OCI-LY3 (cell line): ENCODE data around the gene LY6G6F.

Experiments
- H2AFZ ChIP-seq: fragments of 200-600, 300-600 bp; shearing (Covaris generic); 2 replicates; pipeline ENCODE4 v1.6.0; 2014; ENCODE audit warnings: antibody characterized with exemption, low read depth, low read length
- H3K27ac ChIP-seq: fragments of 200-600, 300-600 bp; sonication (generic); 2 replicates; pipeline ENCODE4 v1.5.1; 2014; ENCODE audit warnings: mild to moderate bottlenecking, low read length, moderate library complexity, mixed read lengths
- H3K27me3 ChIP-seq: fragments of 200-600, 300-600 bp; sonication (generic); 2 replicates; pipeline ENCODE4 v1.6.1; 2014; ENCODE audit warnings: low read depth, low read length, mixed read lengths
- H3K36me3 ChIP-seq: fragments of 200-600, 300-600 bp; sonication (generic); replicated peaks from 2 replicates; pipeline ENCODE3; 2014; ENCODE audit warnings: low read depth, low read length, mixed read lengths
- H3K4me1 ChIP-seq: fragments of 300-600, 200-600 bp; sonication (generic); 2 replicates; pipeline ENCODE4 v1.6.1; 2014; ENCODE audit warnings: low read length, mixed read lengths
- H3K4me2 ChIP-seq: fragments of 200-600, 300-600 bp; sonication (generic); 2 replicates; pipeline ENCODE4 v1.6.1; 2014; ENCODE audit warnings: low read length, mixed read lengths
- H3K4me3 ChIP-seq: fragments of 300-600, 200-600 bp; sonication (generic); 2 replicates; pipeline ENCODE4 v1.5.1; 2014; ENCODE audit warnings: antibody characterized with exemption, mild to moderate bottlenecking, low read length, moderate library complexity
- H3K79me2 ChIP-seq: fragments of 300-600, 200-600 bp; shearing (Covaris generic); 2 replicates; pipeline ENCODE4 v1.6.1; 2014; ENCODE audit warnings: mild to moderate bottlenecking, low read length, mixed read lengths
- H3K9ac ChIP-seq: fragments of 300-600, 200-600 bp; shearing (Covaris generic); 2 replicates; pipeline ENCODE4 v1.6.0; 2014; ENCODE audit warnings: mild to moderate bottlenecking, low read length, moderate library complexity
- H3K9me3 ChIP-seq: fragments of 200-600, 300-600 bp; shearing (Covaris generic); 2 replicates; pipeline ENCODE4 v1.6.1; 2014; ENCODE audit warnings: low read length, mixed read lengths; ENCODE audit not compliant: insufficient read depth
- H4K20me1 ChIP-seq: fragments of 200-600, 300-600 bp; sonication (generic); 2 replicates; pipeline ENCODE4 v1.6.1; 2016; ENCODE audit warnings: low read length, mixed read lengths; ENCODE audit not compliant: insufficient read depth
- CTCF ChIP-seq: fragments of 200-600, 300-600 bp; sonication (generic); IDR thresholded peaks from 2 replicates; pipeline ENCODE4 v1.5.1; 2014; ENCODE audit warnings: antibody characterized with exemption, low read length, low read depth
- EZH2phosphoT487 ChIP-seq: fragments of 200-600 bp; shearing (Covaris generic); IDR thresholded peaks from 2 replicates; pipeline ENCODE4 v1.6.1; 2018; ENCODE audit warnings: antibody characterized with exemption, mixed run types, low read depth

LY6G6F gene

GRCh38 chr6:31706599-31706998, at the start of gene LY6G6F:
LY6G6F (plus strand) TSS chr6:31706866; CDS start chr6:31706907, 41 bp downstream.
- no peaks in the 10 kb centered on the region for H3K9me3 ChIP-seq
- H3K27me3 ChIP-seq, result no peaks in the 10 kb centered on the region
- H3K27ac ChIP-seq, result no peak within 1 kb of the TSS
- no peak within 1 kb of the TSS for H3K4me2 ChIP-seq
- no peaks in the 10 kb centered on the region for H4K20me1 ChIP-seq
- H3K4me3 ChIP-seq, result no peak within 1 kb of the TSS
- H3K36me3 ChIP-seq, result no peaks in the 10 kb centered on the region
- peaks cover 14% of the 10 kb centered on the region for H3K79me2 ChIP-seq
- no peak within 1 kb of the TSS for H3K9ac ChIP-seq
- TF ChIP-seq EZH2phosphoT487 (no peak), CTCF (no peak)
- peaks cover 17% of the 10 kb centered on the region for H3K4me1 ChIP-seq
- H2AFZ ChIP-seq, result no peak within 1 kb of the TSS

- no peaks in the 10 kb centered on the region for H3K9me3 ChIP-seq
- H3K36me3 ChIP-seq, result peaks cover 7% of the 10 kb centered on the region
- peaks cover 28% of the 10 kb centered on the region for H3K4me1 ChIP-seq
- H2AFZ ChIP-seq, result no peak overlapping the region
- no peak overlapping the region for H3K27ac ChIP-seq
- peaks cover 25% of the 10 kb centered on the region for H3K79me2 ChIP-seq
- no peak overlapping the region for H3K9ac ChIP-seq
- TF ChIP-seq EZH2phosphoT487, result no peak
- H3K27me3 ChIP-seq, result no peaks in the 10 kb centered on the region
- no peak overlapping the region for H3K4me3 ChIP-seq
- H3K4me2 ChIP-seq, result no peak overlapping the region
- no peaks in the 10 kb centered on the region for H4K20me1 ChIP-seq
Observed at GRCh38 chr6:31657406-31658157, 49.1 kb upstream of the LY6G6F start.

GRCh38 chr6:31658158-31658688, 48.4 kb upstream of the LY6G6F start:
- no peak for TF ChIP-seq CTCF
- TF ChIP-seq EZH2phosphoT487, result no peak

GRCh38 chr6:31658983-31659648, 47.5 kb upstream of the LY6G6F start:
- Histone ChIP-seq H3K27ac (no peak overlapping the region), H3K4me3 (peak overlapping the region; percentile 100; the same call in 1 of the 2 replicates), H4K20me1 (no peaks in the 10 kb centered on the region), H2AFZ (no peak overlapping the region), H3K4me2 (peak overlapping the region; percentile 100), H3K27me3 (no peaks in the 10 kb centered on the region), H3K79me2 (peaks cover 27% of the 10 kb centered on the region), H3K36me3 (peaks cover 17% of the 10 kb centered on the region), H3K4me1 (peaks cover 28% of the 10 kb centered on the region), H3K9ac (peak overlapping the region; percentile 99; the same call in 1 of the 2 replicates), H3K9me3 (no peaks in the 10 kb centered on the region)
- TF ChIP-seq CTCF (no peak), EZH2phosphoT487 (no peak)

More at GRCh38 chr6:31658158-31658688, 48.4 kb upstream of the LY6G6F start:
- no peak overlapping the region for H3K4me2 ChIP-seq
- H3K4me3 ChIP-seq, result no peak overlapping the region
- H2AFZ ChIP-seq, result no peak overlapping the region
- H3K27ac ChIP-seq, result no peak overlapping the region
- H3K79me2 ChIP-seq, result peaks cover 24% of the 10 kb centered on the region
- H4K20me1 ChIP-seq, result no peaks in the 10 kb centered on the region
- H3K27me3 ChIP-seq, result no peaks in the 10 kb centered on the region
- H3K9me3 ChIP-seq, result no peaks in the 10 kb centered on the region
- H3K4me1 ChIP-seq, result peaks cover 28% of the 10 kb centered on the region
- H3K9ac ChIP-seq, result no peak overlapping the region
- H3K36me3 ChIP-seq, result peaks cover 8% of the 10 kb centered on the region
